IPS DF 6.9 (cell line): ENCODE results near the gene CTNNBL1.

ENCODE experiments used
- DNase-seq: peaks from one replicate; pipeline ENCODE4 v3.0.0-alpha.2; 2013; ENCODE audit warnings: low read depth, low spot score
- H3K27ac ChIP-seq: one replicate; pipeline ENCODE4 v1.5.1; 2013; ENCODE audit warnings: low read length, control low read depth
- H3K27me3 ChIP-seq: 2 replicates; pipeline ENCODE4 v1.6.1; 2013; ENCODE audit warnings: mild to moderate bottlenecking, low read length; ENCODE audit not compliant: control insufficient read depth, insufficient read depth
- H3K36me3 ChIP-seq: 2 replicates; pipeline ENCODE4 v1.6.1; 2013; ENCODE audit warnings: low read length; ENCODE audit not compliant: control insufficient read depth, insufficient read depth
- H3K4me1 ChIP-seq: 2 replicates; pipeline ENCODE4 v1.6.1; 2013; ENCODE audit warnings: low read length; ENCODE audit not compliant: control insufficient read depth, insufficient read depth
- H3K4me3 ChIP-seq: 2 replicates; pipeline ENCODE4 v1.5.1; 2013; ENCODE audit warnings: mild to moderate bottlenecking, low read length
- H3K9me3 ChIP-seq: 2 replicates; pipeline ENCODE4 v1.6.1; 2013; ENCODE audit warnings: low read length, inconsistent platforms; ENCODE audit not compliant: control insufficient read depth, insufficient read depth
- WGBS: extraction: QIAGEN DNeasy Blood & Tissue Kit; methylation state at CpG from one replicate; pipeline ENCODE4 v1.1.7; 2013; ENCODE audit warnings: mixed read lengths, missing lambda C conversion rate; ENCODE audit not compliant: insufficient read length, insufficient coverage; 5-methylcytosine and 5-hydroxymethylcytosine counted together

CTNNBL1 gene

DNA sequence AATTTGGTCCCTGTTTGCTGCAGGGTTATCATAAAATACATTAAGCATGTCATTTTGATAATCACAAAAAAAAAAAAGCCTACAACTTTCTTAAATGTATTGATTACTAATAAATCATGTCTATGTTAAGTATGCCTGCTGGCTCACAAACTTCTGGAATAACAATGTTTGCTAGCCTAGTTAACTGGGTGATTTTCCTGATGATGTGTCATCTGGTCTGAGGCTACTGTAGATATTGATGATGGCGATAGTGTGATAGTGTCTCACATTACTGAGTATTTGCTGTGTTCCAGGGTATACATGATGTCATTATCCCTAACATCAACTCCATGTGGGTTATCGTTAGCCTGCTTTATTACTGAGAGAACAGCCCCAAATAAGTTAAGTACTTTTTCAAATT, 122.9 kb downstream of the CTNNBL1 start:
- Histone ChIP-seq H3K27ac (no peak overlapping the region), H3K9me3 (no peaks in the 10 kb centered on the region), H3K36me3 (no peaks in the 10 kb centered on the region), H3K4me1 (peaks cover 4% of the 10 kb centered on the region; the same call in 1 of the 2 replicates), H3K27me3 (no peaks in the 10 kb centered on the region), H3K4me3 (no peak overlapping the region)
- DNase-seq: no peak
- no CpG with 5 or more reads among the region's 2 CpGs for WGBS

DNA sequence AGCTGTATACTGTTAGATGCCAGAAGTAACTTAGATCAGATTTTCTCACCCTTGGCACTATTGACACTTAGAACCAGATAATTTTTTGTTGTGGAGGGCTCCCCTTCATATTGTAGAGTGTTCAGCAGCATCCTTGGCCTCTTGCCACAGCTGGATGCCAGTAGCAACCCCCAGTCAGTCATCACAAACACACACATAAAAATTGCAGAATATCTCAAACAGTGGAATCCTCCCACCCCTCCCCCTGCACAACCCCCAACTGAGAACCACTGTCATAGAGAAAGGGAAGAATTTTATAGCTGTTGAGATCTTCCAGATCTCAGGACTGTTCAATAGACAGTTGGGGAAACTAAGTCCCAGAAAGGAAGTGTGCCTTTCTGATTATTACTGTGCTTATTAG, 127.9 kb downstream of the CTNNBL1 start:
- Histone ChIP-seq H3K9me3 (no peaks in the 10 kb centered on the region), H3K4me1 (0 out of 2 replicates have a peak, but pooled peaks cover 2% of the 10 kb centered on the region), H3K36me3 (no peaks in the 10 kb centered on the region), H3K27me3 (no peaks in the 10 kb centered on the region), H3K27ac (no peak overlapping the region), H3K4me3 (no peak overlapping the region)
- no peak for DNase-seq

DNA sequence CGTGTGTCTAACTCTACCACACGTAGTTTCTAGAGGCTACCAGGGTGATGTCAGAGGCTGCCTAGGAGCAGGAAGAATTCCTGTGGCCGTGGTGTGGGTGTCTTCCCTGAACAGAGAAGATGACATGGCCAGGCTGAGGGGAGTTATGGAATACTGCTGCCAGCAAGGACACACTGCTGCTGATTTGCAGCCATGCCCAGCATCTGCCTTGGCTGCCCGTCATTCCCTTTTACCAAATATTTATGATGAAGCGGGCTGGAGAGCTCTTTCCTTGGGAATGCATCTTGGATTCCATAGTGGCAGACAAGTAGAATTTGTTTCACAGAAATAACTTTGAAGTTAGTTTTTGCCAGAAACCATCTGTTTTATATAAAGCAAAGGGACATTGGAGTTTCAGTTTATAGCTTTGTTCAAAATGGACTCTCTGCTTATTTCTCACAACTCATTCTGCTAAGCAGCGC, 128.3 kb downstream of the CTNNBL1 start:
- no CpG with 5 or more reads among the region's 6 CpGs for WGBS
- no peak for DNase-seq
- Histone ChIP-seq H3K9me3 (no peaks in the 10 kb centered on the region), H3K4me3 (no peak overlapping the region), H3K4me1 (no peaks in the 10 kb centered on the region), H3K27ac (no peak overlapping the region), H3K27me3 (no peaks in the 10 kb centered on the region), H3K36me3 (no peaks in the 10 kb centered on the region)

DNA sequence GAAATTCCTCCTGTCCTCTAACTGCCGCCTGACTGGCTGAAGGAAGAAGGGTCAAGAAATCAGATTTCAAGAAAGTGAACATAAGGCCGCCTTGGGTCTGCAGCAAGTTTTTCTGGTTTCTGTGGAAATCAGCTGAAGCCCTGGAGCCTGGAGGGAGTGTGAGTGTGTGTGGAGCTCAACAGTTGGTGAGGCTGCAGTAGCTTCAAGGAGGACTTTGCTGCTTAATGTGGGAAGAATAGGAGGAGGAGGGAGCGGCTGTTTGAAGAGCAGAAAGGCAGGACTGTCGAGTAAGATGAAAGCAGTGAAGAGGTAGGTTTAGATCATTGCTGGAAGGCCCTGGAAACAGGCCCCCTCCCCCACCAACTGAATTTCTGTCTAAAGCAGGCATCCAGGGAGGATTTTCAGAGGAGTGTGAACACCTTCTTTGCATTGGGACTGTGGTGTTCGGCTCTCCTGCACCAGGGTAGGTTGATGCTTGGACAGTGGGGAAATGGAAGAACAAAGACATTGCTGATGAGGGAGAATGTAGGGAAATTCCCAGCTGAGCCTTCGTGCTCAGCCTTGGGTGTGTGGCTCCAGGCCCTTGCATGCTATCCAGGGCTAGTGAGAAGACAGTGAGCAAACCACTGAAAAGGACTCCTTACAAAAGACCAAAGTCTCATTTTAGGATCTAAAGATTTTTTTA, 129.6 kb downstream of the CTNNBL1 start:
- Histone ChIP-seq H3K27me3 (no peaks in the 10 kb centered on the region), H3K9me3 (no peaks in the 10 kb centered on the region), H3K4me1 (no peaks in the 10 kb centered on the region), H3K4me3 (no peak overlapping the region), H3K36me3 (no peaks in the 10 kb centered on the region), H3K27ac (no peak overlapping the region)
- DNase-seq: no peak
- WGBS: no CpG with 5 or more reads among the region's 6 CpGs

DNA sequence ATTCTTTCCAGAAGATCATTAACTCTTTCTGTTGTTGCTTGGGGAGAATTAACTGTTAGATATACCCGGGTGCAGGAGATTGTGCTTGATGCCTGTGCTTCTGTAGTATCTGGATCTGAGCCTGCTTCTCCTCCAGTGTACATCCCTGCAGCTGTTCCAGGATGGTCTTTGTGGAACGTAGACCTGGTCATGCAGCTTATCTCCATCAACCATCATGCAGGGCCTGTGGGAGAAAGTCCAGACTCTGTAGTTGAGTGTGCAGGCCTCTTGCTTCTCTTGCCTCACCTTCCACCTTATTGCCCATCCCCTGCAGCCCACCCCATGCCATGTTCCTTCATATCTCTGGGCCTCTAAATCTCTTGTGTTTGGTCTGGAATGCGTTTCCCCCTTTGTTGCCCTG, 133.8 kb downstream of the CTNNBL1 start:
- Histone ChIP-seq H3K4me1 (no peaks in the 10 kb centered on the region), H3K9me3 (no peaks in the 10 kb centered on the region), H3K36me3 (no peaks in the 10 kb centered on the region), H3K27me3 (no peaks in the 10 kb centered on the region), H3K4me3 (no peak overlapping the region), H3K27ac (no peak overlapping the region)
- WGBS: no CpG with 5 or more reads among the region's 3 CpGs
- DNase-seq: no peak

DNA sequence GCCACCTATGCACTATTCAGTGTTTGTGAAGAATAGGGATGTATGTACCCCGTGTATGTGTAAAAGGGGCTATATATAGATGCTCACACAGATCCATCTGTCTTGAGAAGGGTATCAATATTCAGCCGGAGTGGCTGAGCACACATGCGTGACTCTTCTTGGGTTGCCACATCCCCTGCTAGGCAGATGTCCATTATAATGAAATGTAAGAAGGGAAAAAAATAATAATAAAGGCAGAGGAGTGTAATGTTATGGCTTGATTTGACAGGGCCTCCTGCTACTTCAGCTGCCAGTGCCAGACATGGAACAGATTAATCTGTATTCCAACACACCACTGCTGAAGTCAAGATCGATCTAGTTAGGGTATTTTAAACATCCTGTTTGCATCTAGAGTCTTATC, 134.9 kb downstream of the CTNNBL1 start:
- H3K9me3 ChIP-seq: no peaks in the 10 kb centered on the region
- H3K27me3 ChIP-seq: no peaks in the 10 kb centered on the region
- no peak overlapping the region for H3K27ac ChIP-seq
- H3K4me3 ChIP-seq: no peak overlapping the region
- WGBS: no CpG with 5 or more reads among the region's 4 CpGs
- no peaks in the 10 kb centered on the region for H3K4me1 ChIP-seq
- H3K36me3 ChIP-seq: no peaks in the 10 kb centered on the region
- no peak for DNase-seq

DNA sequence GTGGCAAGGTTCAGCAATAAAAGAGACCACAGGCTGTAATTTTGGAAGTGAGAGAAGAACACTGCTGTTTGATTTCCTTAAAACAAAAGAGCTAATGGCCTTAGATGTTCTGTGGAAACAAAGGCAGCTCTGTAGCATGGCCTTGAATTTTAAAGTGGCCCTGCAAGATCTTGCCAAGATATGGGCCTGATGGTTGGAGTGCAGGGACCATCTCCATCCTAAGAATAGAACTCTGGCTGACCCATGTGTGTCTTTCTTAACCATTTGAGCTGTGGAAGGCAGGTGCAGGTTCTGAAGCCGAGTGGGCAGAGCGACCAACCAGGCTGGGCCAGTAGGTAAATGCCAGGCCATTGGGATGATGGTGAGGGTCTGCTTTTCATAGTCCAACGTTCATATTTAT, 135.3 kb downstream of the CTNNBL1 start:
- Histone ChIP-seq H3K27ac (no peak overlapping the region), H3K36me3 (no peaks in the 10 kb centered on the region), H3K9me3 (no peaks in the 10 kb centered on the region), H3K4me1 (no peaks in the 10 kb centered on the region), H3K4me3 (no peak overlapping the region), H3K27me3 (no peaks in the 10 kb centered on the region)
- DNase-seq: no peak
- no CpG with 5 or more reads among the region's 3 CpGs for WGBS

DNA sequence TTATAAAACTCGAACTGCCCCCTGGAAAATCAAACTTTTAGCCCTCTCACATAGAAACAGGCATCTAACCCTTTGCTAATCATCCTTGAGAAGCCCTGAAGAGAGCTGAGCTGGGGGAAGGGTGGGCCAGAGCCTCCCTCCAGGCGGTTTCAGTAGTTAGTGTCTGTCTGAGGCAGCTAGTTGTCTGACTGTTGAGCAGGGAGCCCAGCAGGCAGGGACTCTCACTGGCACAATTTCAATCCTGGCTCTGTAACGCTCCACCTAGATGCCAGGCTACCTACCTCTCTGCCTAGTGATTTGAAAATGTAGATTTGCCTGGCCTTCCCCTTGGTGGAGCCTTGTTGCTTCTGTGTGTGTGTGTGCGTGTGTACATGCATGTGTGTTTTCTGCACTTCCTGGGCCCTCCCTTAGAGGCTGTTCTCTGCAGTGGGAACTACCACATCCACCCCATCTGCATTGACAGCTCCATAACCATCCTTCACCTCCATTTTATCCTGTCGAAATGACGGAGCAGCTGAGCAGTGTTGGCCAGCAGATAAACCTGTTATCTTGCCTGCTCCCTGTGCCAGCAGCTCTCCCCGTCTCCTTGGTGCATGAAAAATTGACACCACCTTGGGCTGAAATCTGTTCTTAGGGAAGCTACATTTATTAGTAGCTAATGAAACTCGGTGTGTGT, 139.5 kb downstream of the CTNNBL1 start:
- WGBS: no CpG with 5 or more reads among the region's 8 CpGs
- no peak for DNase-seq

DNA sequence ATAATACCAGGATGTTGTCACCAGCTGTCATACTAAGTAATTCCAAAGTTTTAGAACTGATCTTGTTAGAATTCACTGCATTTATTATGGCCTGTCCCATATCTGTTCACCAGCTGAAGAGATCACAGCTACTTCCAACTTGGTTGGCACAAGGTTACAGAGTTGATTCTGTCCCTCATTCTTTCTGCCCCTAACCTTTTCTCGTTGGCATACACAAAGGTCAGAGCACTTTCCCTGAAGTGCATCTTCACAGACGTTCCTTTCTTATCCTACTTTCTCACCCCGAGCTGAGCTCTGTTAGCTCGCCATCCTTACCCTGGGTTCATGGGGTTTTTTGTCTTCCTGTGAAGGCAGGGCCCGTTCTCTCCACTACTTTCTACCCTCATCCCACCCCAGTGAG, 143.1 kb downstream of the CTNNBL1 start:
- DNase-seq: no peak
- no peaks in the 10 kb centered on the region for H3K9me3 ChIP-seq
- H3K4me3 ChIP-seq: no peak overlapping the region
- no peaks in the 10 kb centered on the region for H3K4me1 ChIP-seq
- no peak overlapping the region for H3K27ac ChIP-seq
- H3K36me3 ChIP-seq: no peaks in the 10 kb centered on the region
- no peaks in the 10 kb centered on the region for H3K27me3 ChIP-seq
- no CpG with 5 or more reads among the region's 5 CpGs for WGBS

More for the DNA sequence above, 139.5 kb downstream of the CTNNBL1 start:
- Histone ChIP-seq H3K4me1 (no peaks in the 10 kb centered on the region), H3K4me3 (no peak overlapping the region), H3K36me3 (no peaks in the 10 kb centered on the region), H3K9me3 (no peaks in the 10 kb centered on the region), H3K27me3 (no peaks in the 10 kb centered on the region), H3K27ac (no peak overlapping the region)

DNA sequence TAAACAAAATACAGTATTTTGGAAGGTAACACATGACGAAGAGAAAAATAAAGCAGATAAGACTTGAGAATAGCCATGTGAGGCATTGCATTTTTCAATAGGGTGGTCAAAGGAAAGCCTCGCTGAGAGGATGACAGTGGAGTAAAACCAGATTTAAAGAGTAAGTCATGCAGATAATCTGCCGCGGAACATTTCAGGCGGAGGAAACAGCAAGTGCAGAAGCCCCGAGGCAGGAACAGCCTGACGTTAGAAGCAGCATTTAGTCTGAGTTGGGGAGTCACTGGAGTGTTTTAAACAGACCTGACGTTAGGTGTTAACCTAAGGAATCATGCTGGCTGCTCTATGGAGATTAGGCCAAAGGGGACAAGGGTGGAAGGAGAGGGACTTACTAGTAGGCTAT, 144.1 kb downstream of the CTNNBL1 start:
- no peak for DNase-seq
- H3K27ac ChIP-seq: no peak overlapping the region
- H3K9me3 ChIP-seq: no peaks in the 10 kb centered on the region
- no peaks in the 10 kb centered on the region for H3K36me3 ChIP-seq
- H3K27me3 ChIP-seq: no peaks in the 10 kb centered on the region
- H3K4me1 ChIP-seq: no peaks in the 10 kb centered on the region
- no peak overlapping the region for H3K4me3 ChIP-seq
- no CpG with 5 or more reads among the region's 8 CpGs for WGBS
